SHP77 treated with DMSO at 0.1 percent for 48 hours (cell line): Measurements from ENCODE around the gene LEFTY2.
"Not testable (repeated sequence)": the region's sequence is repeated elsewhere in the genome, so short reads cannot be mapped to it uniquely, and the experiment has no call there.

Source experiments
- DNase-seq: peaks from one replicate; lab custom pipeline; 2025; lab: John Stamatoyannopoulos, UW

The LEFTY2 gene

GRCh38 chr1:225941187-225941941 is at the start of gene LEFTY2:
TSS of gene LEFTY2 (minus strand) at chr1:225941220. CDS start at chr1:225941140, 80 bp downstream.
- no peak for DNase-seq

GRCh38 chr1:225987491-225988316 is 46.7 kb upstream of the LEFTY2 start:
- DNase-seq: peak; percentile 14

GRCh38 chr1:225981714-225982113 is 40.7 kb upstream of the LEFTY2 start:
- DNase-seq: no peak

- DNase-seq: no peak
Measured at GRCh38 chr1:225980005-225980836, 39.2 kb upstream of the LEFTY2 start.

GRCh38 chr1:225979421-225979820 is 38.4 kb upstream of the LEFTY2 start:
- DNase-seq: no peak

GRCh38 chr1:225977937-225978748 is 37.1 kb upstream of the LEFTY2 start:
- DNase-seq: no peak

GRCh38 chr1:225975146-225975545 is 34.1 kb upstream of the LEFTY2 start:
- not testable (repeated sequence) for DNase-seq

- DNase-seq: no peak
Measured at GRCh38 chr1:225974454-225974853, 33.4 kb upstream of the LEFTY2 start.

GRCh38 chr1:225973158-225973557 is 32.1 kb upstream of the LEFTY2 start:
- peak; percentile 70 for DNase-seq

- DNase-seq: no peak
Measured at GRCh38 chr1:225972344-225973152, 31.5 kb upstream of the LEFTY2 start.

- DNase-seq: not testable (repeated sequence)
Measured at GRCh38 chr1:225970592-225971157, 29.7 kb upstream of the LEFTY2 start.

GRCh38 chr1:225969751-225970150 is 28.7 kb upstream of the LEFTY2 start:
- DNase-seq: not testable (repeated sequence)

GRCh38 chr1:225965231-225965630 is 24.2 kb upstream of the LEFTY2 start:
- DNase-seq: no peak

GRCh38 chr1:225963735-225964530 is 22.9 kb upstream of the LEFTY2 start:
- no peak for DNase-seq

GRCh38 chr1:225962440-225962975 is 21.5 kb upstream of the LEFTY2 start:
- DNase-seq: no peak

GRCh38 chr1:225961659-225962439 is 20.8 kb upstream of the LEFTY2 start:
- DNase-seq: no peak

GRCh38 chr1:225958041-225958440 is 17.0 kb upstream of the LEFTY2 start:
- DNase-seq: no peak

- no peak for DNase-seq
Measured at GRCh38 chr1:225954753-225955152, 13.7 kb upstream of the LEFTY2 start.
